HepG2 (cell line): ENCODE results near the gene RPS6KL1. TPM values are rescaled to one million over a fixed set of nuclear protein-coding genes. Genes with fewer than 3 reads are reported as not detected.

Source experiments
- ATAC-seq: fragments of 200-7000 bp; cut with Tn5 transposase; 3 replicates; pipeline ENCODE4 v1.9.1; 2020; ENCODE audit warnings: mild to moderate bottlenecking, moderate library complexity
- BruUV-seq: library from RNA; stranded (reverse); fragments of 400-500 nt; replicated peaks from 2 replicates; lab custom pipeline; 2021; lab: Mats Ljungman, UMichigan
- CTCF ChIA-PET: fragments of 300-600 bp; formaldehyde crosslinking; extraction: SDS; loops from one replicate; lab custom pipeline; 2021; ENCODE audit warnings: low total read pairs, inconsistent platforms, low intra/inter-chr PET ratio; lab: Yijun Ruan, JAX
- POLR2A ChIA-PET: fragments of 350-600 bp; sonication (Branson Sonifier 250); formaldehyde crosslinking; loops from one replicate; lab custom pipeline; 2020; ENCODE audit warnings: antibody characterized with exemption, inconsistent platforms; lab: Yijun Ruan, JAX
- DNase-seq: peaks from one replicate; pipeline ENCODE4 v3.0.0-alpha.2; 2015; ENCODE audit warnings: low spot score
- FAIRE-seq: peaks from 3 replicates; lab custom pipeline; 2011; peaks lifted over from hg19 to GRCh38; lab: Jason Lieb, UNC
- H2AFZ ChIP-seq: one replicate; pipeline ENCODE4 v1.6.1; 2011; ENCODE audit warnings: low read length, inconsistent platforms
- H3K27ac ChIP-seq: fragments of 300-600 bp; 3 replicates; pipeline ENCODE4 v1.8.0; 2011; ENCODE audit warnings: mixed run types, mild to moderate bottlenecking, mixed read lengths, low read length, inconsistent platforms; ENCODE audit not compliant: insufficient read depth; ENCODE audit errors: extremely low read length
- H3K27me3 ChIP-seq, 2 experiments: fragments of 200-600 bp in 1 of 2; 2 replicates in 1 of 2; 3 replicates in 1 of 2; pipeline versions ENCODE4 v1.6.0 to v1.8.0; 2011; ENCODE audit warnings: low read length in 2 of 2, mild to moderate bottlenecking in 2 of 2, moderate library complexity in 2 of 2, inconsistent platforms in 1 of 2; ENCODE audit not compliant: insufficient read depth in 2 of 2, control insufficient read depth in 1 of 2
- H3K36me3 ChIP-seq, 2 experiments: fragments of 200-600 bp in 1 of 2; replicated peaks in 1 of 2; 2 replicates in 1 of 2; 3 replicates in 1 of 2; pipeline versions ENCODE4 v1.5.1 to v1.8.0; 2011; ENCODE audit warnings: low read length in 2 of 2, inconsistent platforms in 1 of 2; ENCODE audit not compliant: insufficient read depth in 2 of 2, control insufficient read depth in 1 of 2
- H3K4me1 ChIP-seq: 2 replicates; pipeline ENCODE4 v1.5.1; 2012; ENCODE audit warnings: low read length, inconsistent platforms; ENCODE audit not compliant: insufficient read depth
- H3K4me2 ChIP-seq: 2 replicates; pipeline ENCODE4 v1.6.0; 2011; ENCODE audit warnings: low read depth, low read length, inconsistent platforms
- H3K4me3 ChIP-seq, 3 experiments: fragments of 200-600 bp in 1 of 3; sonication (generic), shearing (Covaris generic) in 1 of 3; replicated peaks in 1 of 3; 2 replicates each; pipeline ENCODE4 v1.5.1; 2011 to 2016; ENCODE audit warnings: low read length in 3 of 3, inconsistent platforms in 2 of 3, low read depth in 2 of 3, mild to moderate bottlenecking in 2 of 3, control low read depth in 1 of 3, mixed read lengths in 1 of 3; ENCODE audit not compliant: insufficient read depth in 1 of 3
- H3K79me2 ChIP-seq: one replicate; pipeline ENCODE4 v1.6.1; 2011; ENCODE audit warnings: low read length, inconsistent platforms; ENCODE audit not compliant: insufficient read depth
- H3K9ac ChIP-seq: 2 replicates; pipeline ENCODE4 v1.6.0; 2011; ENCODE audit warnings: mild to moderate bottlenecking, low read depth, low read length, inconsistent platforms; ENCODE audit not compliant: insufficient read depth
- H3K9me3 ChIP-seq: 2 replicates; pipeline ENCODE4 v1.5.1; 2012; ENCODE audit warnings: mild to moderate bottlenecking, low read length
- H4K20me1 ChIP-seq: 2 replicates; pipeline ENCODE4 v1.6.0; 2011; ENCODE audit warnings: inconsistent platforms, mild to moderate bottlenecking, low read length, moderate library complexity; ENCODE audit not compliant: insufficient read depth
- AGO1 ChIP-seq: fragments of 200-400 bp; formaldehyde crosslinking; IDR thresholded peaks from 2 replicates; pipeline ENCODE4 v1.6.1; 2017; ENCODE audit warnings: mild to moderate bottlenecking, low read depth, low read length, moderate library complexity; ENCODE audit not compliant: poor library complexity, severe bottlenecking
- CERS6 ChIP-seq: sonication (generic); formaldehyde crosslinking; IDR thresholded peaks from 2 replicates; pipeline ENCODE4 v1.5.0; 2020; ENCODE audit warnings: missing genetic modification reagents
- GLMP ChIP-seq: sonication (generic); formaldehyde crosslinking; IDR thresholded peaks from 2 replicates; pipeline ENCODE4 v1.9.0; 2021; ENCODE audit warnings: missing genetic modification reagents, mild to moderate bottlenecking, borderline replicate concordance
- LBX2 ChIP-seq: sonication (generic); formaldehyde crosslinking; IDR thresholded peaks from 2 replicates; pipeline ENCODE4 v1.5.0; 2020; ENCODE audit warnings: missing genetic modification reagents, mild to moderate bottlenecking, borderline replicate concordance
- TEAD3 ChIP-seq: optimal IDR thresholded peaks from 2 replicates; pipeline ENCODE3; 2016; ENCODE audit warnings: borderline replicate concordance
- ZBTB14 ChIP-seq: sonication (generic); formaldehyde crosslinking; IDR thresholded peaks from 2 replicates; pipeline ENCODE4 v1.4.0; 2020; ENCODE audit warnings: missing genetic modification reagents
- ZNF737 ChIP-seq: sonication (generic); formaldehyde crosslinking; IDR thresholded peaks from 2 replicates; pipeline ENCODE4 v1.5.0; 2020; ENCODE audit warnings: missing genetic modification reagents, mild to moderate bottlenecking, borderline replicate concordance
- WGBS: methylation state at CpG from one replicate; pipeline ENCODE4 v1.1.6; 2017; ENCODE audit warnings: low lambda C conversion rate; 5-methylcytosine and 5-hydroxymethylcytosine counted together
- in situ Hi-C: cut with HindIII; loops from 2 replicates; pipeline ENCODE4 v1.10.0; 2017; ENCODE audit warnings: low pct_unique_long_range_greater_than_20kb; ENCODE audit not compliant: extremely low pct_ligation_motif_present
- intact Hi-C: fragments of 100-400 bp; cut with micrococcal nuclease; formaldehyde crosslinking; loops from one replicate; pipeline ENCODE4 v1.10.0; 2022; ENCODE audit not compliant: unreplicated experiment
- polyA plus RNA-seq, 8 experiments: library from polyadenylated mRNA; depleted of rRNA in 3 of 8; stranded (reverse) in 7 of 8; unstranded in 1 of 8; fragments of >200 nt; fragmentation: Illumina TruSeq in 4 of 8; extraction: Trizol in 4 of 8; gene quantifications; 2 replicates each; pipeline versions ENCODE4 v1.2.1 to v1.2.3, GENCODE V29; 2011 to 2016; ENCODE audit warnings: low read depth in 4 of 8, missing spikeins in 1 of 8, mixed read lengths in 1 of 8; ENCODE audit not compliant: insufficient read depth in 1 of 8
- total RNA-seq, 5 experiments: library from RNA; depleted of rRNA; stranded (reverse); fragments of >200 nt; fragmentation: Illumina TruSeq; extraction: Trizol; gene quantifications; 2 replicates each; pipeline ENCODE4 v1.2.3, GENCODE V29; 2016; ENCODE audit warnings: low read depth in 1 of 5

RPS6KL1 gene
- total and polyA plus RNA-seq, 2 of the 13 experiments (the other 11 are each of a cell fraction or from before 2014, with no cell fraction given), result 6.5 to 11.5 TPM

GRCh38 chr14:74886001-74886400 is 37.1 kb downstream of the RPS6KL1 start:
- H3K4me3 ChIP-seq, result no peak overlapping the region
- TF ChIP-seq ZBTB14 (CRISPR knock-in tag) (no peak), CERS6 (CRISPR knock-in tag) (no peak), TEAD3 (CRISPR knock-in tag) (no peak), AGO1 (no peak), LBX2 (CRISPR knock-in tag) (no peak), GLMP (CRISPR knock-in tag) (no peak), ZNF737 (CRISPR knock-in tag) (no peak)
- no peaks in the 10 kb centered on the region; a peak in 1 of 5 replicates for H3K27me3 ChIP-seq
- in situ Hi-C loops (no loop called here), intact Hi-C loops (no loop called here)
- H3K9me3 ChIP-seq, result no peaks in the 10 kb centered on the region
- H3K4me2 ChIP-seq, result no peak overlapping the region
- H3K4me1 ChIP-seq, result peaks cover 68% of the 10 kb centered on the region
- DNase-seq (no peak), ATAC-seq (no peak), FAIRE-seq (no peak)
- H3K79me2 ChIP-seq, result peaks cover 72% of the 10 kb centered on the region
- 96% methylated on average over 3 of the region's 3 CpGs for WGBS
- H2AFZ ChIP-seq, result no peak overlapping the region
- CTCF ChIA-PET, result no interaction called here
- H3K36me3 ChIP-seq, result peaks cover 8 to 23% of the 10 kb centered on the region in 2 experiments
- H4K20me1 ChIP-seq, result peaks cover 33% of the 10 kb centered on the region
- H3K9ac ChIP-seq, result no peak overlapping the region
- H3K27ac ChIP-seq, result no peak overlapping the region
- BruUV-seq, result no TSS peak
- POLR2A ChIA-PET, result interaction anchor here (9.2 kb wide), 1 partner anchor 12 kb away, joined by 84 read pairs; no protein-coding TSS in a partner anchor
